ENCODE data around the gene HOXB3. TPM values are rescaled to one million over a fixed set of nuclear protein-coding genes. Genes with fewer than 3 reads are reported as not detected.

Gene HOXB3
- total and polyA plus RNA-seq, 2 of the 4 experiments (the other 2 are of a cell fraction) = 6.3 to 59.6 TPM

- Histone ChIP-seq H3K27me3 (ENCODE audit: control insufficient read depth, insufficient read depth, low read length) (no peaks in the 10 kb centered on the region), H3K36me3 (ENCODE audit: control insufficient read depth, insufficient read depth, low read length) (peaks cover 35% of the 10 kb centered on the region), H3K4me1 (ENCODE audit: control insufficient read depth, insufficient read depth, low read length) (peaks cover 46% of the 10 kb centered on the region), H3K4me3 (ENCODE audit: insufficient read depth, low read depth, low read length) (peak overlapping the region; percentile 14), H3K9me3 (ENCODE audit: control insufficient read depth, insufficient read depth, low read length) (no peaks in the 10 kb centered on the region), H3K14ac (replicated peaks; ENCODE audit: low read depth, low read length) (peak overlapping the region; percentile 96), H2AK9ac (replicated peaks; ENCODE audit: low read depth, low read length, poor library complexity) (peak overlapping the region; percentile 85), H3K23ac (ENCODE audit: low read depth, low read length) (peak overlapping the region; percentile 100), H3K4ac (ENCODE audit: low read depth, low read length) (peak overlapping the region; percentile 94), H2BK5ac (ENCODE audit: low read depth, low read length, poor library complexity, severe bottlenecking) (peak overlapping the region; percentile 96), H3K79me1 (ENCODE audit: low read depth in 1 of 2, low read length in 2 of 2) (peaks cover 2 to 5% of the 10 kb centered on the region in 2 experiments; a peak in 2 of 4 replicates), H4K5ac (ENCODE audit: low read depth, low read length) (peak overlapping the region; percentile 66), H2BK15ac (ENCODE audit: low read depth, low read length) (peak overlapping the region; percentile 90; the same call in 2 of the 3 replicates), H3K18ac (ENCODE audit: low read depth, low read length) (peak overlapping the region; percentile 58), H4K8ac (ENCODE audit: low read depth in 2 of 2, low read length in 2 of 2) (peak overlapping the region; percentile 85 to 89), H3K9me1 (ENCODE audit: insufficient read depth, low read length) (no peaks in the 10 kb centered on the region), H2BK20ac (ENCODE audit: low read depth, low read length) (peak overlapping the region; percentile 71), H3K27ac (ENCODE audit: insufficient read depth, low read length) (peak overlapping the region; percentile 96), H3K56ac (ENCODE audit: extremely low read depth, insufficient read depth, low read length) (peak overlapping the region; percentile 94), H2AK5ac (ENCODE audit: low read depth, low read length) (peak overlapping the region; percentile 74), H3K4me2 (ENCODE audit: low read depth, low read length) (peak overlapping the region; percentile 68), H2AFZ (replicated peaks; ENCODE audit: low read length, poor library complexity) (peak overlapping the region; percentile 24), H2BK120ac (ENCODE audit: low read depth, low read length) (peak overlapping the region; percentile 89), H4K91ac (ENCODE audit: insufficient read depth, low read depth, low read length) (peak overlapping the region; percentile 90), H4K20me1 (ENCODE audit: insufficient read depth, low read length) (0 out of 2 replicates have a peak, but pooled peaks cover 4% of the 10 kb centered on the region), H3K9ac (ENCODE audit: low read depth, low read length) (peak overlapping the region; percentile 77)
- intact Hi-C loops (cut with micrococcal nuclease) = no loop called here
- ChIA-PET POLR2A (ENCODE audit: unreplicated experiment) (interaction anchor here (0.7 to 1.3 kb wide), 3 partner anchors 30 to 61 kb away, joined by 3 to 5 read pairs (median 4); no protein-coding TSS in a partner anchor), CTCF (no interaction called here)
- TF ChIP-seq RAD21 (IDR thresholded peaks at IDR 0.05; ENCODE audit: low read length) = peak; percentile 34; the same call in 1 of the 2 replicates
- peak; percentile 23; the same call in 1 of the 2 replicates for TF ChIP-seq MAZ (IDR thresholded peaks at IDR 0.05; ENCODE audit: borderline replicate concordance, low read depth, low read length)
- 0 out of 2 replicates have a peak, but pooled peaks have one; percentile 19 for TF ChIP-seq CTCF (conservative IDR thresholded peaks at IDR 0.05; ENCODE audit: low read depth, low read length)
- no peak for TF ChIP-seq FOS (IDR thresholded peaks at IDR 0.05; ENCODE audit: low read depth, low read length)
- no peak for TF ChIP-seq ELK1 (IDR thresholded peaks at IDR 0.05; ENCODE audit: borderline replicate concordance, low read depth, low read length)
- TF ChIP-seq RFX5 (IDR thresholded peaks at IDR 0.05; ENCODE audit: low read depth, low read length) = no peak
- peak; percentile 38 for TF ChIP-seq USF2 (IDR thresholded peaks at IDR 0.05; ENCODE audit: low read depth, low read length)
- no TSS peak for BruUV-seq (replicated peaks)
- no CpG with 5 or more reads among the region's 11 CpGs for WGBS, 2 experiments (ENCODE audit: extremely low coverage in 2 of 2, insufficient read length in 1 of 2)
- DNase-seq = peak; percentile 74
- dilution Hi-C loops (cut with HindIII; ENCODE audit: low sequenced_read_pairs, unreplicated experiment) = no loop called here
- in situ Hi-C loops (cut with MboI; ENCODE audit: low sequenced_read_pairs) = no loop called here
- ATAC-seq (ENCODE audit: low read depth) = peak; percentile 16
Measured at GRCh38 chr17:48552466-48553189, 37.4 kb downstream of the HOXB3 start.
